PFSK-1 (cell line): ENCODE measurements around the gene MARCHF9.

ENCODE experiments used
- FOXP2 ChIP-seq: optimal IDR thresholded peaks from 2 replicates; pipeline ENCODE3; 2011; ENCODE audit warnings: borderline replicate concordance, control low read depth, inconsistent platforms; ENCODE audit not compliant: insufficient read depth; ENCODE audit errors: extremely low read length, extremely low read depth
- POLR2AphosphoS5 ChIP-seq: IDR thresholded peaks from 2 replicates; pipeline ENCODE4 v1.6.1; 2012; ENCODE audit warnings: low read depth, mild to moderate bottlenecking, control low read depth, low read length, moderate library complexity
- SIN3A ChIP-seq: IDR thresholded peaks from 2 replicates; pipeline ENCODE4 v1.6.1; 2012; ENCODE audit warnings: mild to moderate bottlenecking, low read length, moderate library complexity, borderline replicate concordance; ENCODE audit not compliant: insufficient read depth
- TAF1 ChIP-seq: IDR thresholded peaks from 2 replicates; pipeline ENCODE4 v1.6.1; 2012; ENCODE audit warnings: low read length, control low read depth, borderline replicate concordance; ENCODE audit not compliant: insufficient read depth
- TF ChIP-seq, protein P1 (sequence below), 2 experiments: IDR thresholded peaks; 2 replicates each; pipeline versions ENCODE4 v1.6.1 to v1.8.0; 2011 to 2012; ENCODE audit warnings: low read depth in 2 of 2, low read length in 2 of 2, control low read depth in 1 of 2, inconsistent platforms in 1 of 2, mild to moderate bottlenecking in 1 of 2, moderate library complexity in 1 of 2; ENCODE audit not compliant: insufficient read depth in 1 of 2

MARCHF9 gene

DNA sequence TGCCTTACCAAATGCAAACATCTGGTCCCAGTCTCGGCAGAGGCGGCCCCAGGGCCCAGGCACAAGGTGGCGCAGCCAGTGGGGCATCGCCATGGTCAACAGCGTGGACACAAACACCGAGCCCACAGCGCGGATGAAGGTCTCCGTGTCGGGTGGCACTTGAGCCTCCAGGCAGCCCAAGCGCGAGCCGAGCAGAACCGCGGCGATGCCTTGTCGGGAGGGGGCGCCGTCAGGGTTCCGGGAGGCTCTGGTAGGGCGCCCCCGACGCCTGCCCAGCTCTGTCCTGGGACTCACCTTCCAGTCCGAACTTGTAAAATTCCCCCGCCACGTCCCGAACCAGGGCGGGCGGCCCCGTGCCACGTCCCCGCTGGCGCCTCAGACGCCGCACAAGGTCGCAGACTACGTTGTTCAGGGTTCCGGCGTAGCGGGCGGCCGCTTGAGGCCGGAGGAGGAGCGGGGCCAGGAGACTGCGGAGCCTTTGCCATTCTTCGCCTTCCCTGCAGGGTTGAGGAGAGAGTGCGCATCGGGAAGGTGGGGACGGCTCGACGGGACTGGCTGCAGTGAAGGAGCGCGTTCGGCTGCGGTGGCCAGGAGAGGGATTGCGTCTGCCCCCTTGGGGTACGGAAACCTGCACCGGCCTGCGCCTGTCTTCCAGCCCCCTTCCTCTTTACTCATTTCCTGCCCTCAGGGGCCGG is 10.2 kb downstream of the MARCHF9 start:
- TF ChIP-seq POLR2AphosphoS5 = no peak
- TF ChIP-seq FOXP2 = no peak
- TF ChIP-seq, protein P1, sequence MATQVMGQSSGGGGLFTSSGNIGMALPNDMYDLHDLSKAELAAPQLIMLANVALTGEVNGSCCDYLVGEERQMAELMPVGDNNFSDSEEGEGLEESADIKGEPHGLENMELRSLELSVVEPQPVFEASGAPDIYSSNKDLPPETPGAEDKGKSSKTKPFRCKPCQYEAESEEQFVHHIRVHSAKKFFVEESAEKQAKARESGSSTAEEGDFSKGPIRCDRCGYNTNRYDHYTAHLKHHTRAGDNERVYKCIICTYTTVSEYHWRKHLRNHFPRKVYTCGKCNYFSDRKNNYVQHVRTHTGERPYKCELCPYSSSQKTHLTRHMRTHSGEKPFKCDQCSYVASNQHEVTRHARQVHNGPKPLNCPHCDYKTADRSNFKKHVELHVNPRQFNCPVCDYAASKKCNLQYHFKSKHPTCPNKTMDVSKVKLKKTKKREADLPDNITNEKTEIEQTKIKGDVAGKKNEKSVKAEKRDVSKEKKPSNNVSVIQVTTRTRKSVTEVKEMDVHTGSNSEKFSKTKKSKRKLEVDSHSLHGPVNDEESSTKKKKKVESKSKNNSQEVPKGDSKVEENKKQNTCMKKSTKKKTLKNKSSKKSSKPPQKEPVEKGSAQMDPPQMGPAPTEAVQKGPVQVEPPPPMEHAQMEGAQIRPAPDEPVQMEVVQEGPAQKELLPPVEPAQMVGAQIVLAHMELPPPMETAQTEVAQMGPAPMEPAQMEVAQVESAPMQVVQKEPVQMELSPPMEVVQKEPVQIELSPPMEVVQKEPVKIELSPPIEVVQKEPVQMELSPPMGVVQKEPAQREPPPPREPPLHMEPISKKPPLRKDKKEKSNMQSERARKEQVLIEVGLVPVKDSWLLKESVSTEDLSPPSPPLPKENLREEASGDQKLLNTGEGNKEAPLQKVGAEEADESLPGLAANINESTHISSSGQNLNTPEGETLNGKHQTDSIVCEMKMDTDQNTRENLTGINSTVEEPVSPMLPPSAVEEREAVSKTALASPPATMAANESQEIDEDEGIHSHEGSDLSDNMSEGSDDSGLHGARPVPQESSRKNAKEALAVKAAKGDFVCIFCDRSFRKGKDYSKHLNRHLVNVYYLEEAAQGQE (IDR thresholded peaks at IDR 0.05; ENCODE audit: insufficient read depth in 1 of 2, low read depth in 2 of 2, low read length in 2 of 2) = no peak
- no peak for TF ChIP-seq SIN3A
- TF ChIP-seq TAF1 = no peak

DNA sequence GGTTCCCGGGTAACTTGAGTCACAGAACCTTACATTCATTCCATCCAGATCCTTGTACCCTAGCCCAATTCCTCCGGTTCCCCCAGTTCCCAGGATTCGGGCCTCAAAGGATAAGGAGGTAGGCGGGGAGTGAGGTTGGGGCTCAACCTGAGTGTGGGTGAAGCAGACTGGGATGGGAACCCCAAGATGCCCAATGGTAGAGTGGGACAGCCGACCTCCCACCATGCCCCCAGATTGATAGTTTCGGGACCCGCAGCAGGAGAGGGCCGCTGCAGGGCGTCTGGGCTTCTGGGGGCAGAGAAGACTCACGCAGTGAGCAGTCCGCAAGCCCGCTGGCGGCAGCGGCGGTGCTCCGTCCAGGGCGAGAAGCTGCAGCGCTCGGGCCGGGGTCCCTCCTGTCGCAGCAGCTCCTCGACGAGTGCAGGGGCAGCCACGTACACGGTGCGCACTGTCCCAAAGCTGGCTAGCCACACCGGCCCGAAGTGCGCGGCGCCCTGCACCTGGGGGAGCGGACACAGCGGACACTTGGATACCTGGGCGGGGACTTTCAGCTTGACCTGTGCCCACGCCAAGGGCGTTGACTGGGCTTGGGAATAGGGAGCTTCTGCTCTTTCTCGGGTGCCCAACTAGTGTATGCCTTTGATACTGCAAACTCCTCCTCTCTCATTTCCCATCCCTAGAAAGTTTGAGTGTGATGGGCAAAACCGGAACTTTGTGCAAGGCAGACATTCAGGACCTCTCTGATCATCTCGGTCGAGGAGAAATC is 11.0 kb downstream of the MARCHF9 start:
- no peak for TF ChIP-seq FOXP2
- TF ChIP-seq TAF1 = no peak
- TF ChIP-seq SIN3A = no peak
- TF ChIP-seq, protein P1 (IDR thresholded peaks at IDR 0.05; ENCODE audit: insufficient read depth in 1 of 2, low read depth in 2 of 2, low read length in 2 of 2) = no peak
- TF ChIP-seq POLR2AphosphoS5 = no peak

DNA sequence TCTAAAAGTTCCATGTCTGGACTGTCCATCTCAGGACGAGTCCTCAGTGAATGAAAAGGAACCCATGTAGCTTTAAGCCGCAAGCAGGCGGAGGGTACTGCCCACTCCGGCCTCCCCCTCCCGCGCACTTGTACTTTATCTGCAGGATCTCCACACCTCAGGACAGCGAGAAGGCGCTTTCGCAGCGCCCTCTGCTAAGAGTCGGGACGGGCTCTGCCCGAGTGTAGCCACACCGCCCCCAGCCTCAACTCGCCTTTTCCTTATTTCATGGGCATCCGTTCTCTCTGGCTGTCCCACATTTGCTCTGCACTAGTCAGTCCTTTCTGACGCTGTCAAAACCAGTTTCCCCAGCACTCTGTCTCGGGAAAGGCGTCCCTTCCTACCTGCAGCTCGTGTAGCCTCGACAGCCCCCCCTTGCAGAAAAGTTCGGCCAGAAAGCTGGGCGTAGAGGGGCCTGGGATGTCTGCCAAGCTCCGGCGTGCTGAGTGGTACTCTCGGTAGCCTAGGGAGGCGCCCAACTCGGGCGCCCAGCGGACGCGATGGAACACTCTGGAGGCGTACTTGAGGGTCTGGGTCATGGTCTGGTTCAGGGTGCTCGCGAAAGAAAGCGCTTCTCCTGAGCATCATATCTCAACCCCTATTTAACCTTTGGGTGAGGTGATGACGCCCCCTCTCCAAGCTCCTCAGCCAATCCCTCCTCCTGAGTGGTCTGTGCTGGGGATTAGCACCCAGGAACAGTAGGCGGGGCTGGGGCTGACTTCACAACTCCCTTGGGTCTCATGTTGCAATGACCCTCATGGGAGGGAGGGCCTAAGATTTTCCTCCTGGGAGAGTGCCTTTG is 11.8 kb downstream of the MARCHF9 start, which contains the start of gene CYP27B1:
Gene CYP27B1 (minus strand): TSS at position 615 of the 841 bp plus-strand sequence. CDS start 37 bp downstream, at position 578.
- TF ChIP-seq FOXP2 = no peak
- TF ChIP-seq POLR2AphosphoS5 = 0 out of 2 replicates have a peak, but pooled peaks have one; percentile 15

DNA sequence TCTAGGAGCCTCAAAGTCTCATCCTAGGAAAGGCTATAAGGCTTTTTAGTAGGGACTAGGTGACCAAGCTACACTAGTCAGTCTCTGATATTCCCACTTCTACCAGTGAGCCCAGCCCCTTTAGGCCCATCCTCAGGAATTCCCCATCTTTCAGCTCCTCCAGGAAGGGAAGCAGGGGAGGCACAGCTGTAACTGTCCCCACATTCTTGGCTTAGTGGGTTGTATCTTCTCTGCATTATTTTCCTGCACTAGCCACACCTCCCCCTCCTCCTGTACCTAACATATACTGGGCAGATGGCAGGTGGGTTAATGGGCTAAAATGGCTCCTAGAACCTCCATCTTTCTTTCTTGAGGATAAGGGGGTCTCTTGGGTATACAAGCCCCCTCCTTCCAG is 12.4 kb downstream of the MARCHF9 start:
- TF ChIP-seq, protein P1 (IDR thresholded peaks at IDR 0.05; ENCODE audit: insufficient read depth in 1 of 2, low read depth in 2 of 2, low read length in 2 of 2) = no peak
- TF ChIP-seq TAF1 = no peak
- no peak for TF ChIP-seq FOXP2
- no peak for TF ChIP-seq POLR2AphosphoS5
- TF ChIP-seq SIN3A = no peak

DNA sequence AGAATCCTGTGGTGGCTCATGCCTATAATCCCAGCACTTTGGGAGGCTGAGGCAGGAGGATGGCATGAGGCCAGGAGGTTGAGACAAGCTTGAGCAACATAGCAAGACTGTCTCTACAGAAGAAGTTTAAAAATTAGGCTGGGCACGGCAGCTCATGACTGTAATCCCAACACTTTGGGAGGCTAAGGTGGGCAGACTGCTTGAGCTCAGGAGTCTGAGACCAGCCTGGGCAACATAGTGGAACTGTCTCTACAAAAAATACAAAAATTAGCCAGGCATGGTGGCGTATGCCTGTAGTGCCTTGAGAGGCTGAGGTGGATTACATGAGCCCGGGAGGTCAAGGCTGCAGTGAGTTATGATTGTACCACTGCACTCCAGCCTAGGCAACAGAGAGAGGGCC is 13.0 kb downstream of the MARCHF9 start:
- TF ChIP-seq TAF1 (no peak), POLR2AphosphoS5 (no peak), SIN3A (no peak), FOXP2 (no peak)
- TF ChIP-seq, protein P1 (IDR thresholded peaks at IDR 0.05; ENCODE audit: insufficient read depth in 1 of 2, low read depth in 2 of 2, low read length in 2 of 2) = no peak
